Testis (tissue), 2 donors: Measurements from ENCODE around the gene PTPRG.

Experiments used
- POLR2A ChIP-seq: fragments of 450-650 bp; IDR thresholded peaks from one replicate; pipeline ENCODE4 v1.6.1; 2017; ENCODE audit warnings: antibody characterized with exemption, mild to moderate bottlenecking, moderate library complexity
- TF ChIP-seq, protein P1 (sequence below), 3 experiments: fragments of 450-650 bp in 2 of 3; fragments of 200-600 bp in 1 of 3; sonication (generic) in 1 of 3; IDR thresholded peaks; one replicate each; pipeline ENCODE4 v1.5.1; 2016 to 2019; ENCODE audit warnings: antibody characterized with exemption in 3 of 3, mild to moderate bottlenecking in 2 of 3, moderate library complexity in 1 of 3

DNA sequence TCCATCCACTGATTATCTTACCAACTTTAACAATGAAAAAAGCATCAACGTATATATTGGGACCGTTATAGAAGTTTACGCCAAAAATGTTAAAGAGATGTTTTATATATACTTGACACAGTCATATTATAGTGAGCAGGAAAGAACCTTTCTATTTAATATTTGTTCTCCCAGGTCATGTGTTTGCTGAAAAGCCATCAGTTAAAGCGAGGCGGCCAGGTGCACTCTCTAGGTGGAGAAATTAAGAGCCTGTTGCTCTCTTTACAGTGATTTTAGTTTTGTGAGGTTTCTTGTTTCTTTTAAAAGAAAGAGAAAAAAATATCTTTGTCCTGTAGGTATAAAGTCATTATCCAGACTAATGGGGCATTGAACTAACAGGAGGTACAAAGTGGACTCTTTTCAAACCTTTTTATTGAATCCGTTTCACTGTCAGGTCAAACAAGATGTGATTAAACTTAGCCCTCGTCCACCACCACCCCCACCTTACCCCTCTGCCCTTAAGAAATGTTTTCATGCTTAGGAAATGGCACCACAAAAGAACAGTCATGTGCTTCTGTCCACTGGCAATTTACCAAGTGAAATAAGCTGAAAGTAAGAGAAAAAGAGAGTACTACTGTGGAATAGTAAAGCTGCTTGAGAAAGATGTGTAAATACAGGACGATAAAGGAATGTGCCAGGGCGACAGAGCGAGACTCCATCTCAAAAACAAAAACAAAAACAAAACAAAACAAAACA, 279.9 kb downstream of the PTPRG start:
- TF ChIP-seq POLR2A: no peak
- TF ChIP-seq, protein P1, sequence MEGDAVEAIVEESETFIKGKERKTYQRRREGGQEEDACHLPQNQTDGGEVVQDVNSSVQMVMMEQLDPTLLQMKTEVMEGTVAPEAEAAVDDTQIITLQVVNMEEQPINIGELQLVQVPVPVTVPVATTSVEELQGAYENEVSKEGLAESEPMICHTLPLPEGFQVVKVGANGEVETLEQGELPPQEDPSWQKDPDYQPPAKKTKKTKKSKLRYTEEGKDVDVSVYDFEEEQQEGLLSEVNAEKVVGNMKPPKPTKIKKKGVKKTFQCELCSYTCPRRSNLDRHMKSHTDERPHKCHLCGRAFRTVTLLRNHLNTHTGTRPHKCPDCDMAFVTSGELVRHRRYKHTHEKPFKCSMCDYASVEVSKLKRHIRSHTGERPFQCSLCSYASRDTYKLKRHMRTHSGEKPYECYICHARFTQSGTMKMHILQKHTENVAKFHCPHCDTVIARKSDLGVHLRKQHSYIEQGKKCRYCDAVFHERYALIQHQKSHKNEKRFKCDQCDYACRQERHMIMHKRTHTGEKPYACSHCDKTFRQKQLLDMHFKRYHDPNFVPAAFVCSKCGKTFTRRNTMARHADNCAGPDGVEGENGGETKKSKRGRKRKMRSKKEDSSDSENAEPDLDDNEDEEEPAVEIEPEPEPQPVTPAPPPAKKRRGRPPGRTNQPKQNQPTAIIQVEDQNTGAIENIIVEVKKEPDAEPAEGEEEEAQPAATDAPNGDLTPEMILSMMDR (IDR thresholded peaks at IDR 0.05): no peak
